T-helper 9 cell (primary cell): ENCODE results near the gene PABPN1L.
"Not testable (repeated sequence)": the region's sequence is repeated elsewhere in the genome, so short reads cannot be mapped to it uniquely, and the experiment has no call there.

Source experiments
- DNase-seq: peaks from one replicate; pipeline ENCODE4 v3.0.0-alpha.2; 2020

PABPN1L gene

GRCh38 chr16:88825146-88825545, 41.3 kb downstream of the PABPN1L start:
- no peak for DNase-seq

GRCh38 chr16:88824256-88825077, 42.0 kb downstream of the PABPN1L start:
- DNase-seq, result no peak

GRCh38 chr16:88823646-88824045, 42.8 kb downstream of the PABPN1L start:
- not testable (repeated sequence) for DNase-seq

GRCh38 chr16:88822281-88823040, 44.0 kb downstream of the PABPN1L start:
- no peak for DNase-seq

GRCh38 chr16:88821168-88821850, 45.2 kb downstream of the PABPN1L start:
- DNase-seq, result no peak

GRCh38 chr16:88820385-88821025, 46.0 kb downstream of the PABPN1L start:
- no peak for DNase-seq

- DNase-seq, result no peak
Measured at GRCh38 chr16:88819126-88819525, 47.3 kb downstream of the PABPN1L start.

- DNase-seq, result no peak
Measured at GRCh38 chr16:88818575-88818874, 47.9 kb downstream of the PABPN1L start.

GRCh38 chr16:88817785-88818574, 48.5 kb downstream of the PABPN1L start:
- DNase-seq, result no peak

- no peak for DNase-seq
Measured at GRCh38 chr16:88816736-88817535, 49.5 kb downstream of the PABPN1L start.

- DNase-seq, result peak; percentile 36
Measured at GRCh38 chr16:88815901-88816589, 50.4 kb downstream of the PABPN1L start.

GRCh38 chr16:88815227-88815626, 51.2 kb downstream of the PABPN1L start:
- no peak for DNase-seq

GRCh38 chr16:88814144-88814502, 52.3 kb downstream of the PABPN1L start:
- no peak for DNase-seq
